GM21423 (cell line): ENCODE data around the gene KIAA1143.

Experiments
- ATAC-seq: cut with Tn5 transposase; IDR thresholded peaks from one replicate; pipeline ENCODE4 v1.9.1; 2021; ENCODE audit warnings: mild to moderate bottlenecking, moderate library complexity; ENCODE audit not compliant: unreplicated experiment

Gene KIAA1143

DNA sequence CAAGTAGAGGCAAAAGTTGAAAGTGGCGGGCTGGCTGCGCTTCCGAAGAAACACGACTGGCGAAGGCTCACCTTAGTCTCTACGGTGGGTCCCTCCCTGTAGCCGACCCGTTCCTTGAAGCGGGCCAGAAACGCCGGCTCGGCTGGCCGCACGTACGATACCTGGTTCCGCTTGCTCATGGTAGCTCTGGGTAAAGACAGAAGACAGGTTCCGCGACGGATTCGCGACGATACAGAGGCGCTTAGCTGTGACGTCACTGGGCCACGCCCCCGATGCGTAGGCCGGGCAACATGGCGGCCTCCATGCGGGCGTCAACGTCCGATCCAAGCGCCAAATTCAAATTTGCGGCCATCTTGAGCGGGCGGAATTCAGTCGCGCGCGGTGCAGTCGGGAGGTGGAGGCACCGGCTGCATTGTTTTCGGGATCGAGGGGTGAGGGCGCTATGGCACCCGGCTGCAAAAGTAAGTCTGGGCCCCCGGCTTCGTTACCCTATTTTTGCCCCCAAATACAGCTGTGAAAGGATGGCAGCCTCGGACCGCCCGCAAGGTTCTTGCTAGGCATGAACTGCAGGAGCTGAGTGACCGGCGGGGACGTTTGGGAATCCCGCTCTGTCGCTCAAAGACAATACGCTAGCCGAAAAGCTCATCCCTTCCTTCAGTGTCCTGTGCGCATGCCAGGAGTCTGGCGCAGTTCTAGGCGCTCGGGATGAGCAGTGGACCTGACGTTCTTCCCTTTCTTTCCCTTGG is at the start of gene KIAA1143, which contains the start of gene KIF15:
TSS of gene KIAA1143 (minus strand) at position 196 of the 746 bp plus-strand sequence. CDS start at position 179, 17 bp downstream.
TSS of gene KIF15 (plus strand) at position 371 of the 746 bp plus-strand sequence. CDS start at position 443, 72 bp downstream.
- peak; percentile 88 for ATAC-seq

DNA sequence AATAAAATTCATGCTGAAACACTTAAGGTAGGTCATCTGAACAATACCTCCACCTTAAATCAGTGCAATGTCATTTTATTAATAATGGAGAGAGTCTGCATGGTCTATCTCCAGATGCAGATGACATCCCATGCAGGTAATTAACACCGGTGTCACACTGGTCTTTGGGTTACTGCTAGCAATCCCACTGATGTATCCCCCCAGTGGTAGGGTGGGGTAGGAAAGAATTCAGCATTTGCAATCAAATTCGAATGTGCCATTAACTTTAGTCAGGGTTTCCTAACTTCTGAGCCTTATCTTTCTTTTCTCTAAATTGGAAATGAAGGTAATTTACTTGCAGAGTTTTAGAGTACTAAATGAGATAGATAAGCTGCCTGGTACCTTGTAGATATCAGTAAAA is 44.5 kb upstream of the KIAA1143 start:
- ATAC-seq, result no peak

DNA sequence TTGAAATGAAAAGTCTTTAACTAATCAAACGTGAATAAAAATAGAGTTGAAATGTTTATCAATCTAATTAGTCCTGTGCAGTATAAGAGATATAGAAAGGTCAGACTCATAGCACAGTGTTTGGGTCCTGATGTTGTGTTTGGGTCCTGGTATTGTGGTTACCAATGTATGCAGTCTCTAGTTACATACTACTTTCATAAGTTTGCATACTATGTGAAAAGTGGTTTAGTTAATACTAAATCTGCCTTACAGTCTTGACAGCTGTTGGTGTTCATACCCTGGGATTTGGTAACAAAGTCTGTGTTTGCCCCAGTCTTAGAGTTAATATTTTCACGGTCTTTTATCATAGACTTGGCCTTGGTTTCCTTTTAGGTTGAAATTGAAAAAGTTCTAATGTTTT is 41.9 kb upstream of the KIAA1143 start:
- peak; percentile 92 for ATAC-seq

DNA sequence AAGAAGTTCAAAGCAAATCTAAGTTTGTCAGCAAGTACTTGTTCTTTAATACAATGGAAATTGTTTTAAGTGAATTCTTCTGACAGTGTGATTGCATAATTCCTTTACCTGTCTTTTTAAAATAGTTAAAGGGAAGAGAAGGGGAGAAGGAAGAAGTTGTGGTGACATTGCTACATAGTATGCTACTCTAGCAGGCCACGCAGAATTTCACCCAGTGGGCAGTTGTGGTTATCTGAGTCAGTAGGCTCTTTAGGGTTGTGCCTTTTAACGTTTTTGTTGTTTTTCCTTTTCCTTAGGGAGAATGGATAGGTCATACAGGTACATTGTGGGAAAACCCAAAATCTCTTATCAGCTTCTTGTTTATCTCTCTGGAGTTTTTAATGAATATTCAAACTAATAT is 40.6 kb upstream of the KIAA1143 start:
- no peak for ATAC-seq

DNA sequence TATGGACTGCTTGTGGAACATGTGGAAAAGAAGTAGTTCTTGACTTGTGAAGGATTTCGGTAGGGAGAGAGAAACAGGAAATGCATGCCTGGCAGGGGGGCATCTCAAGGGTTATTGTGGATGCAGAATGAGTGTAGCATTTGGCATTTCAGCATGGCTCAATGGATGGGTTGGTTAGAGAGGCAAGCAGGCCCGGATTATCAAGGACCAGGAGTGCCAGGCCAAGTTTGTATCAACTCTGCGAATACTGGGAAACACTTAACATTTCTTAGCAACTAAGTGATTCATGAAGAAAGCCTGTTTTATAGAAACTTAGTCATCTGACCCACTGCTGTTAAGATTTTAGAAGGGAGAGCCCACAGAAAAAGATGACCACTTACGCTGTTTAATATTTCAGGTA is 33.8 kb upstream of the KIAA1143 start:
- ATAC-seq, result no peak

DNA sequence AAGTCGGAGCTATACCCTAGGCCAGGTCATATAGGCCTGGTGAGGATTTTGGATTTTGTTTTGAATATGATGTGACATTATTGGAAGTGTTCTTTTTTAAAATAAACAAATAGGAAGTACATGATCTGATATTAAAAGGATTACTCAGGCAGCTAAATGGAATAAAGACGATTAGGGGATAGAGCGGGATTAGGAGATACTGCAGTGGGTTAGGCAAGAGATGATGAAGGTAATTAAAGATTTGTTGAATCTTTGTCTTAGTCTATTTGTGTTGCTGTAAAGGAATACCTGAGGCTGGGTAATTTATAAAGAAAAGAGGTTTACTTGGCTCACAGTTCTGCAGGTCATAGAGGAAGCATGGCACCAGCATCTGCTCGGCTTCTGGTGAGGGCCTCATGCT is 21.5 kb upstream of the KIAA1143 start:
- no peak for ATAC-seq

DNA sequence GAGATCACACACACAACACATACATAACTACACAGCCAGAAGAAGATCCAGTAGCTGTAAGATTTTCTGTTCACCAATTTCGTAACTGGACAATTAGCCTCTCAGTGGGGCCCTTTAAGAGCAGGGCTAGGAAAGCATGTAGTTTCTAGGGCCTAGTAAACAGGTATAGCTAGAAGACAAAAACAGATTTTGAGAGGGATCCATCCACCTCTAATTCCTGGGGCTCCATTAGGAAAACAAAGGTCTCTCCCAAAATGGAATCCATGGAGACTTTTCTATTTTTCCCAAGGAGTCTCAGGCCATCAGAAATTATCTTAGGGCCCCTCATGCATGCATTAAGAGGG is 10.7 kb upstream of the KIAA1143 start:
- no peak for ATAC-seq

DNA sequence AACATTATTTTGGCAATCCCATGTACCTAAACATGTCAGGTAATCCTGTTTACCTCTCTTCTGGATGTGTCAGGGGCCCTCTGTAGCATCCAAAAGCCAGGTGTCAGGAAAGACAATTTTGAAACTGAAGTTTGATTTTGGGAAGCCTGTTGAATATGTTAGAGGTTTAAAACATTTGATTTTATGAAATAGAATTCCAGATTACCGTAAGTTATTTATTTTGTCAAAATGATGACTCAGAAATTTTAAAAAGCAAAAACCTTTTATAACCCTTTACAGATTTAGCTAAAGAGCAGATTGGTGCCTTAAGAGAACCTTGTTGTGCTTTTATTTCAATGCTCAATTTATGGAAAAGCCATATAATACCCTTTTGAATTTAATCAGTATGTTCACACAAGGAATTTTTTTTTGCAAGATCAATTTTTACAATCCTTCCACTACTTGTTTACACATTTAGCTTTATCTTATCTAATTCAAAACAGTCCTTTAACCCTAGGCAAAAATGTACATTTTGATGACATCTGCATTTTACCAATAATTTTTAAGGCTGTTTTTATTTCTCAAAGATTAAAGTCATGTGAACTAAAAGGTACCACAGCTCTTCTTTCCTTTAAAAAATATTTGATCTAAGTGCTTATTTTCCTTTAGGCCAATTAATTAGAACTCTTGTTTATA is 10.1 kb upstream of the KIAA1143 start:
- ATAC-seq, result no peak

DNA sequence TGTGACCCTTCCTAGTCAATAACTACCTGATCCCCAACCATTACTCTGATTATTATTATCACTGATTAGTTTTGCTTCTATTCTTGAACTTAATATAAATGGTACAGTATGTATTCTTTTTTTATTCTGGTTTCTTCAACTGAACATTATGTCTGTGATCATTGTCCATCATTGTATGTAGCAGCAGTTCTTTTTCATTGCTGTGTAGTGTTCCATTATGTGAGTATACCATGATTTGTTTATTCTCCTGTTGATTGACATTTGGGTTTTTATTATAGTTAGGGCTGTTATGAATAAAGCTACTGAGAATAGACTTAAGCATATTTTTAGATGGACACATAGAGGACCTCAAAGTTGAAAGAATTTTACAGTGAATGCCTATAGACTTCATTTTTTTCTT is 2.8 kb upstream of the KIAA1143 start:
- no peak for ATAC-seq

DNA sequence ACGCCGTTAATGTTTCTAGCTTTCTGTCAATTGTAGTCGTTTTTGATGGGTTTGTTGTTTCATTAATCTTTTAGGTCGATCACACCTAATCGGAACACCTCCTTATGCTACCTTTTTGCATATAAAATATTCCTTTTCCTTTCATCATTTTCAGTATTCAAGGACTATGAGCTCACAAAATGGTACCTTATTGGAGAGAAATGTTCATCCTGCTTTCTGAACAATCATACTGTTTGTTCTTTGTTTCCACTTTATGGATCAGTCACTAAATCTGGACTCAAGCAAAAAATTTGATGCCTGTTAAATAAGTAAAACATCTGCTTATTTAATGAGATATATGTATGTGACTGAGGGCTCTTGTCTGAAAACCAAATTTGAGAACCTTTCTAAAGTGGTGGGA is 1.3 kb upstream of the KIAA1143 start:
- no peak for ATAC-seq

DNA sequence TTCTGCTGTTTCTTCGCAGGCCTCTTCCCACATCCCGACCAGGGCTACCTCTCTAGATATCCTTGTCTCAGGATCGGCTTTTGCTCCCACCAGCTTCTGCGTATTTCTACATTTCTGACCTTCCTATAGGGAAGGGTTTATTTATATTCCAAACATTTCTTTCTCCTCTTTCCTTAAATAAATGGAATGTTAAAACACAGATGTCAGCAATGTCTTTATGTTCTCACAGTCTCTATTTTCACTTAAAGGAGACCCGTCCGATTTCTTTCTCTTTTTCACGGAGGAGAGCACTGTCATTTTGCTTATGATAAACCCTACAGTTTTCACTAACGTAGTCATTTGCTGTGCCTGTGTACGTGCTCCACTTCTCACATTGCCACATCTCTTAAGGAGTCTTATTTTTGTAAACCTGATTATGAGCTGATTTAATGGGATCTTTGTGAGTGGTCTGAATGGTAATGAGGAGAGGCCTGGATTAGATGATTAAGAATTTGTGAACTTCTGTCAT is 805 bp upstream of the KIAA1143 start:
- ATAC-seq, result no peak

DNA sequence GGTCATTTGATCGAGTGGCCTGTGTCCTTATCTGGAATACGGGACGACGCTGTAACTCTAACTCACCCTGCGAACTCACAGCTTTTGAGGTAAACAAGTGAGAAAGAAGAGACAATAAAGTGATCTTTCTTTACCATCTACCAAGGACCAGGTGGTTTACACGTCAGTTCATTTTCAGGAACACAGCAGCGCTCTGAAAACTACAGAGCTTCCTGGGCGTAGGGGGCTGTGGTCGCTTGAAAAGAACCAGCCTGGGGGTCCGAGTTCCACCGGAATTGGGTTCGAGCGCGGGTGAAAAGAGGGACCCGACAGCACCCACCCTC is 357 bp downstream of the KIAA1143 start:
- ATAC-seq, result no peak

DNA sequence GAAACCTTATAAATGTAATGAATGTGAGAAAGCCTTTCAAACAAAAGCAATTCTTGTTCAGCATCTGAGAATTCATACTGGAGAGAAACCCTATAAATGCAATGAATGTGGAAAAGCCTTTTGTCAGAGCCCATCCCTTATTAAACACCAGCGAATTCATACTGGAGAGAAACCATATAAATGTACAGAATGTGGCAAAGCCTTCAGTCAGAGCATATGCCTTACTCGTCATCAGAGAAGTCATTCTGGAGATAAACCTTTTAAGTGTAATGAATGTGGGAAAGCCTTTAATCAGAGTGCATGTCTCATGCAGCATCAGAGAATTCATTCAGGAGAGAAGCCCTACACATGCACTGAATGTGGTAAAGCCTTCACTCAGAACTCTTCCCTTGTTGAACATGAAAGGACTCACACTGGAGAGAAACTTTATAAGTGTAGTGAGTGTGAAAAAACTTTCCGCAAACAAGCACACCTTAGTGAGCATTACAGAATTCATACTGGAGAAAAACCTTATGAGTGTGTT is 26.7 kb downstream of the KIAA1143 start:
- no peak for ATAC-seq

DNA sequence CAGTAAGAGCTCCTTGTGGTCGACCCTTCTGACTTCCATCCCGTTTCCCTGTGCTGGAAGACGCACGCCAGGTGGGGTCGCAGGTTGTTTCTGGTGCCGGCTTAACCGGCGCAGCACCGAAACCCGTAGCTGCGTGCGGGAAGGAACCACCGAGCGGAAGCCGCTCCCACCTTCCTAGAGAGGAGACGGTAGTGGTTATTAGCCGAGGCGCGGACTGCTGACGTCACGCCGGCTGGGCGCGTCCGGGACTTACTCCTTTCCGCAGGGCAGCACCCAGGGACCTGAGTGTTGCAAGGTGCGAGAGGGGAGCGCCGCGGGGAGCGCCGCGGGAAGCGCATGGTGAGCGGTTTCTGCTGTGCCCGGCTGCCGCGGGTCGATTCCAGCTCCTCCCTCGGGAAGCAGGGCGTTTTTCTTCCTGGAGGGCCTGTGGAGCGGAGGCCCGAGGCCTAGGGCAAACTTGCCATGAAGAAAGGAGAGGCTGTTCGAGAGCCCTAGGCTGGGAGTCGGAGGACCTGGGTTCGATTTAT is 32.0 kb downstream of the KIAA1143 start, which contains the start of gene ZNF501:
TSS of gene ZNF501 (plus strand) at position 252 of the 527 bp plus-strand sequence. CDS start 4,787 bp downstream, outside the sequence.
- ATAC-seq, result peak; percentile 85

DNA sequence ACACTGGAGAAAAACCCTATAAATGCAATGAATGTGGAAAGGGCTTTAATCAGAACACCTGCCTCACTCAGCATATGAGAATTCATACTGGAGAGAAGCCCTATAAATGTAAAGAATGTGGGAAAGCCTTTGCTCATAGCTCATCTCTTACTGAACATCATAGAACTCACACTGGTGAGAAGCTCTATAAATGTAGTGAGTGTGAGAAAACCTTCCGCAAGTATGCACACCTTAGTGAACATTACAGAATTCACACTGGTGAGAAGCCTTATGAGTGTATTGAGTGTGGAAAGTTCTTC is 39.4 kb downstream of the KIAA1143 start:
- no peak for ATAC-seq

DNA sequence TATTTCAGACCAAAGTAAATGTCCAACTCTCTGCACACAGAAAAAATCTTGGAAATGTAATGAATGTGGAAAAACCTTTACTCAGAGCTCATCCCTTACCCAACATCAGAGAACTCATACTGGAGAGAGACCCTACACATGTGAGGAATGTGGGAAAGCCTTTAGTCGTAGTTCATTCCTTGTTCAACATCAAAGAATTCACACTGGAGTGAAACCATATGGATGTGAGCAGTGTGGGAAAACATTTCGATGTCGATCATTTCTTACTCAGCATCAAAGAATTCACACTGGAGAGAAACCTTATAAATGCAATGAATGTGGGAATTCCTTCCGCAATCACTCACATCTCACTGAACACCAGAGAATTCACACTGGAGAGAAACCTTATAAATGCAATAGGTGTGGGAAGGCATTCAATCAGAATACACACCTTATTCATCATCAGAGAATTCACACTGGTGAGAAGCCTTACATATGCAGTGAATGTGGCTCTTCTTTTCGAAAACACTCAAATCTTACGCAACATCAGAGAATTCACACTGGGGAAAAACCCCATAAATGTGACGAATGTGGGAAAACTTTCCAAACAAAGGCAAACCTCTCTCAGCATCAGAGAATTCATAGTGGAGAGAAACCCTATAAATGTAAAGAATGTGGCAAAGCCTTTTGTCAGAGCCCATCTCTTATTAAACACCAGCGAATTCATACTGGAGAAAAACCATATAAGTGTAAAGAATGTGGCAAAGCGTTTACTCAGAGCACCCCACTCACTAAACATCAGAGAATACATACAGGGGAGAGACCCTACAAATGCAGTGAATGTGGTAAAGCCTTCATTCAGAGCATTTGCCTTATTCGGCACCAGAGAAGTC is 40.0 kb downstream of the KIAA1143 start:
- no peak for ATAC-seq

DNA sequence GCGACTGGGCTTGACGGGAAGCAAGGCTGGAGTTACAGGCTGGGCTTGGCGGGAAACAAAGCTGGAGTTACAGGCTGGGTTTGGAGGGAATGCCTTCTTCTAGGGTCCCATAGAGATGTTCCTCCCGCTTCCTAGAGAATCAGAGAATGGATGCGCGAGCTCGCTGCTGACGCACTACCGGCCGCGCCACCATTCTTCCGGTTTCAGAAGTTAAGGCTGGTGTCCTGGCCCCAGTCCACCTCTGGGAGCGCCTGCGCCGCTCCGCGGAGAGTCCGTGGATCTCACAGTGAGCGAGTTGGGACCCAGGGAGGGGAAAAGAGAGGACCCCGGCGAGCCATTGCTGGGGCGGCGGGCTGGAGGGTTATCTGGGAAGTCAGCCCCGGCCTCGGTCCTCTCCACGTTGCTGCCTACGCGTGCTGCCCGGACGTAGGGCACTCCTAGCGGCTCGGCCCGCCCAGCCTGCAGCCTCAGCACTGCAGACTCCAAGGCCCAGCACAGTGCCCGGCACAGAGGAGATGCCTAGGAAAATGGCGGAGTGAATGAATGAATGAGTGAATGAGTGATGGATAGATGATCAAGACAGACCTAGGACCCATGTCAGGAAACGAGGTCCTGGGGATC is 48.9 kb downstream of the KIAA1143 start, which contains the start of gene ZNF502:
TSS of gene ZNF502 (plus strand) at position 206 of the 621 bp plus-strand sequence. CDS start 7,602 bp downstream, outside the sequence.
- ATAC-seq, result no peak
